Left ventricle myocardium inferior (tissue), 1 donor: ENCODE results near the gene MYDGF. TPM values are rescaled to one million over a fixed set of nuclear protein-coding genes. Genes with fewer than 3 reads are reported as not detected.

Experiments used
- DNase-seq: peaks from one replicate; pipeline ENCODE4 v3.0.0-alpha.2; 2020
- H3K27ac ChIP-seq: fragments of 200-600 bp; replicated peaks from 2 replicates; pipeline ENCODE4 v1.8.0; 2021
- H3K27me3 ChIP-seq: fragments of 200-600 bp; 2 replicates; pipeline ENCODE4 v1.8.0; 2021; ENCODE audit warnings: low read depth
- H3K36me3 ChIP-seq: fragments of 200-600 bp; 2 replicates; pipeline ENCODE4 v1.8.0; 2021
- H3K4me1 ChIP-seq: fragments of 200-600 bp; 2 replicates; pipeline ENCODE4 v1.8.0; 2021
- H3K4me3 ChIP-seq: fragments of 200-600 bp; 2 replicates; pipeline ENCODE4 v1.8.0; 2021; ENCODE audit warnings: mild to moderate bottlenecking, moderate library complexity
- H3K9me3 ChIP-seq: fragments of 200-600 bp; replicated peaks from 2 replicates; pipeline ENCODE4 v1.8.0; 2021
- intact Hi-C: fragments of 100-400 bp; cut with micrococcal nuclease; formaldehyde crosslinking; loops from one replicate; pipeline ENCODE4 v1.11.0; 2022
- total RNA-seq: library from RNA; stranded (reverse); fragmentation: NEBNext Ultra II Directional; extraction: Animal tissue kit (Norgen Biotek cat#: 25700); gene quantifications from one replicate; pipeline ENCODE4 v1.2.1, GENCODE V29; 2021
- TF ChIP-seq, protein P1 (sequence below): fragments of 200-600 bp; IDR thresholded peaks from 2 replicates; pipeline ENCODE4 v1.8.0; 2021; ENCODE audit warnings: antibody characterized with exemption, mild to moderate bottlenecking, borderline replicate concordance
- donor health status: DM: no; HTN: yes; CAD: no; lungs with severe emphysema.

Gene MYDGF
- total RNA-seq, 1 donor from 2014 or later, result 26.3 TPM

- intact Hi-C loops, result no loop called here
- Histone ChIP-seq H3K27me3 (no peaks in the 10 kb centered on the region), H3K4me3 (no peak overlapping the region), H3K36me3 (peaks cover 62% of the 10 kb centered on the region), H3K27ac (peak overlapping the region; percentile 75), H3K9me3 (peaks cover 12% of the 10 kb centered on the region), H3K4me1 (peaks cover 34% of the 10 kb centered on the region)
- TF ChIP-seq, protein P1, sequence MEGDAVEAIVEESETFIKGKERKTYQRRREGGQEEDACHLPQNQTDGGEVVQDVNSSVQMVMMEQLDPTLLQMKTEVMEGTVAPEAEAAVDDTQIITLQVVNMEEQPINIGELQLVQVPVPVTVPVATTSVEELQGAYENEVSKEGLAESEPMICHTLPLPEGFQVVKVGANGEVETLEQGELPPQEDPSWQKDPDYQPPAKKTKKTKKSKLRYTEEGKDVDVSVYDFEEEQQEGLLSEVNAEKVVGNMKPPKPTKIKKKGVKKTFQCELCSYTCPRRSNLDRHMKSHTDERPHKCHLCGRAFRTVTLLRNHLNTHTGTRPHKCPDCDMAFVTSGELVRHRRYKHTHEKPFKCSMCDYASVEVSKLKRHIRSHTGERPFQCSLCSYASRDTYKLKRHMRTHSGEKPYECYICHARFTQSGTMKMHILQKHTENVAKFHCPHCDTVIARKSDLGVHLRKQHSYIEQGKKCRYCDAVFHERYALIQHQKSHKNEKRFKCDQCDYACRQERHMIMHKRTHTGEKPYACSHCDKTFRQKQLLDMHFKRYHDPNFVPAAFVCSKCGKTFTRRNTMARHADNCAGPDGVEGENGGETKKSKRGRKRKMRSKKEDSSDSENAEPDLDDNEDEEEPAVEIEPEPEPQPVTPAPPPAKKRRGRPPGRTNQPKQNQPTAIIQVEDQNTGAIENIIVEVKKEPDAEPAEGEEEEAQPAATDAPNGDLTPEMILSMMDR, result no peak
- no peak for DNase-seq
Observed at GRCh38 chr19:4653793-4654436, 16.2 kb downstream of the MYDGF start.

DNA sequence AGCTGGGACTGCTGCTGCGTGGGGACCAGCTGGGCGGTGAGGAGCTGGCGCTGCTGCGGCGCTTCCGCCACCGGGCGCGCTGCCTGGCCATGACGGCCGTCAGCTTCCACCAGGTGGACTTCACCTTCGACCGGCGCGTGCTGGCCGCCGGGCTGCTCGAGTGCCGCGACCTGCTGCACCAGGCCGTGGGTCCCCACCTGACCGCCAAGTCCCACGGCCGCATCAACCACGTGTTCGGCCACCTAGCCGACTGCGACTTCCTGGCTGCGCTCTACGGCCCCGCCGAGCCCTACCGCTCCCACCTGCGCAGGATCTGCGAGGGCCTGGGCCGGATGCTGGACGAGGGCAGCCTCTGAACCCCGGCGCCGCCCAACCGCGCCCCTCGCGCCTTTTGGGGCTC lies 18.1 kb downstream of the MYDGF start:
- Histone ChIP-seq H3K27me3 (no peaks in the 10 kb centered on the region), H3K9me3 (no peaks in the 10 kb centered on the region), H3K4me1 (peaks cover 51% of the 10 kb centered on the region), H3K4me3 (no peak overlapping the region), H3K36me3 (peaks cover 44% of the 10 kb centered on the region), H3K27ac (no peak overlapping the region)
- intact Hi-C loops, result no loop called here
- no peak for DNase-seq
- TF ChIP-seq, protein P1, result no peak

GRCh38 chr19:4650159-4650558 lies 20.0 kb downstream of the MYDGF start:
- H3K9me3 ChIP-seq, result no peaks in the 10 kb centered on the region
- H3K4me1 ChIP-seq, result peaks cover 63% of the 10 kb centered on the region
- no peak overlapping the region for H3K4me3 ChIP-seq
- no peak for DNase-seq
- intact Hi-C loops, result no loop called here
- peak overlapping the region; percentile 84 for H3K27ac ChIP-seq
- peaks cover 31% of the 10 kb centered on the region for H3K36me3 ChIP-seq
- no peaks in the 10 kb centered on the region for H3K27me3 ChIP-seq
- TF ChIP-seq, protein P1, result no peak

GRCh38 chr19:4649392-4650047 lies 20.6 kb downstream of the MYDGF start:
- intact Hi-C loops, result no loop called here
- TF ChIP-seq, protein P1, result no peak
- Histone ChIP-seq H3K27me3 (no peaks in the 10 kb centered on the region), H3K9me3 (no peaks in the 10 kb centered on the region), H3K4me1 (peaks cover 57% of the 10 kb centered on the region), H3K27ac (peak overlapping the region; percentile 84), H3K36me3 (peaks cover 24% of the 10 kb centered on the region), H3K4me3 (peak overlapping the region; percentile 38)
- DNase-seq, result no peak

DNA sequence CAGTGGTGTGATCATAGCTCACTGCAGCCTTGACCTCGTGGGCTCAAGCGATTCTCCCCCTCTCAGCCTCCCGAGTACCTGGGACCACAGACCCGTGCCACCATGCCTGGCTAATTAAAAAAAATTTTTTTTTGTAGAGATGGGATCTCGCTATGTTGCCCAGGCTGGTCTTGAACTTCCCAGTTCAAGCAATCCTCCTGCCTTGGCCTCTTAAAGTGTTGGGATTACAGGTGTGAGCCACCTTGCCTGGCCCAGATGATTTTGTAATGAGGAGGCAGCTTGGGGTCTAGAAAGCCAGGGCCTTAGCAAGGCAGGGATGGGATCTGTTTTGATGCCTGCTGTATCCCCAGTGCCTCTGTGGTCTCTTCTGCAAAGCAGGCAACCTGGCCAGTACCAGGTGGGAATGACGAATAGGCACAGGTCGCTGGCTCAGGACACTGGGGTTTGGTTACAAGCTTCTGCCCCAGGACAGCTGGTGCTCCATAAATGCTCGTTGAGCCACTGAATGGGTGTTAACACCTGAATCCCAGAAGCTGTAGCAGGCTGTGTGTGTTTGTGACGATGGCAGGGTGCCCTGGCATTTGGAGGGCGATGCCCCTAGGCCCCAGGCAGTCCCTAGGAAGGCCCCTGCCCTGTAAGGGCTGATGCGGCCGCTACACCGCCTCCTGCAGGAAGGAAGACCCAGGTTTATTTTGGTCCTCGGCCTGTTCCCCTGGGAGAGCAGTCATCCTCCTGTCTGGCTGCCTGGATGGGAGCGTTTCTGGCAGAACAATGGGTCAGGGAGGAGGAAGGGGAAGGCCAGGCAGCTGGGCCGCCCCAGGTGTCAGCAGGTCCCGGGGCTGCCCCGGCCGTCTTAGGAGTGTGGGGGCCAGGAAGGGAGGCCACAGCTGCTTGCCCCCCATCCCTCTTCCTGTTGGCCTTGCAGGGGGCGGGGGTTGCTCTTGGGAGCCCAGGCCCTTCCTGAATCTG lies 22.2 kb downstream of the MYDGF start:
- Histone ChIP-seq H3K36me3 (peaks cover 17% of the 10 kb centered on the region), H3K27ac (peak overlapping the region; percentile 84), H3K27me3 (no peaks in the 10 kb centered on the region), H3K4me3 (peak overlapping the region; percentile 38), H3K4me1 (peaks cover 51% of the 10 kb centered on the region), H3K9me3 (no peaks in the 10 kb centered on the region)
- intact Hi-C loops, result no loop called here
- peak; percentile 74 for DNase-seq
- TF ChIP-seq, protein P1, result peak; percentile 45
